ENCODE data around the gene GHRHR.

DNA sequence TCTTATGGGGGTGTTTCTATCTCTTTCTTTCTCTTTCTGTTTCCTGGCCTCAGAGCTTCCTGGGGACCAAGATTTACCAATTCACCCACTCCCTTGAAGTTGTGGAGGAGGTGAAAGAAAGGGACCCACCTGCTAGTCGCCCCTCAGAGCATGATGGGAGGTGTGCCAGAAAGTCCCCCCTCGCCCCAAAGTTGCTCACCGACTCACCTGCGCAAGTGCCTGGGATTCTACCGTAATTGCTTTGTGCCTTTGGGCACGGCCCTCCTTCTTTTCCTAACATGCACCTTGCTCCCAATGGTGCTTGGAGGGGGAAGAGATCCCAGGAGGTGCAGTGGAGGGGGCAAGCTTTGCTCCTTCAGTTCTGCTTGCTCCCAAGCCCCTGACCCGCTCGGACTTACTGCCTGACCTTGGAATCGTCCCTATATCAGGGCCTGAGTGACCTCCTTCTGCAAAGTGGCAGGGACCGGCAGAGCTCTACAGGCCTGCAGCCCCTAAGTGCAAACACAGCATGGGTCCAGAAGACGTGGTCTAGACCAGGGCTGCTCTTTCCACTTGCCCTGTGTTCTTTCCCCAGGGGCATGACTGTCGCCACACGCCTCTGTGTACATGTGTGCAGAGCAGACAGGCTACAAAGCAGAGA, 39.9 kb upstream of the GHRHR start:
- TF ChIP-seq CTCF (IDR thresholded peaks at IDR 0.05; ENCODE audit: insufficient read depth, low read length), result no peak
- TF ChIP-seq, protein P1, sequence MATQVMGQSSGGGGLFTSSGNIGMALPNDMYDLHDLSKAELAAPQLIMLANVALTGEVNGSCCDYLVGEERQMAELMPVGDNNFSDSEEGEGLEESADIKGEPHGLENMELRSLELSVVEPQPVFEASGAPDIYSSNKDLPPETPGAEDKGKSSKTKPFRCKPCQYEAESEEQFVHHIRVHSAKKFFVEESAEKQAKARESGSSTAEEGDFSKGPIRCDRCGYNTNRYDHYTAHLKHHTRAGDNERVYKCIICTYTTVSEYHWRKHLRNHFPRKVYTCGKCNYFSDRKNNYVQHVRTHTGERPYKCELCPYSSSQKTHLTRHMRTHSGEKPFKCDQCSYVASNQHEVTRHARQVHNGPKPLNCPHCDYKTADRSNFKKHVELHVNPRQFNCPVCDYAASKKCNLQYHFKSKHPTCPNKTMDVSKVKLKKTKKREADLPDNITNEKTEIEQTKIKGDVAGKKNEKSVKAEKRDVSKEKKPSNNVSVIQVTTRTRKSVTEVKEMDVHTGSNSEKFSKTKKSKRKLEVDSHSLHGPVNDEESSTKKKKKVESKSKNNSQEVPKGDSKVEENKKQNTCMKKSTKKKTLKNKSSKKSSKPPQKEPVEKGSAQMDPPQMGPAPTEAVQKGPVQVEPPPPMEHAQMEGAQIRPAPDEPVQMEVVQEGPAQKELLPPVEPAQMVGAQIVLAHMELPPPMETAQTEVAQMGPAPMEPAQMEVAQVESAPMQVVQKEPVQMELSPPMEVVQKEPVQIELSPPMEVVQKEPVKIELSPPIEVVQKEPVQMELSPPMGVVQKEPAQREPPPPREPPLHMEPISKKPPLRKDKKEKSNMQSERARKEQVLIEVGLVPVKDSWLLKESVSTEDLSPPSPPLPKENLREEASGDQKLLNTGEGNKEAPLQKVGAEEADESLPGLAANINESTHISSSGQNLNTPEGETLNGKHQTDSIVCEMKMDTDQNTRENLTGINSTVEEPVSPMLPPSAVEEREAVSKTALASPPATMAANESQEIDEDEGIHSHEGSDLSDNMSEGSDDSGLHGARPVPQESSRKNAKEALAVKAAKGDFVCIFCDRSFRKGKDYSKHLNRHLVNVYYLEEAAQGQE (IDR thresholded peaks at IDR 0.05; ENCODE audit: insufficient replicate concordance, low read depth), result no peak
- TF ChIP-seq POLR2AphosphoS5 (IDR thresholded peaks at IDR 0.05; ENCODE audit: low read depth), result no peak
- no peak for TF ChIP-seq SPI1 (IDR thresholded peaks at IDR 0.05; ENCODE audit: borderline replicate concordance, low read depth)
- no peak for TF ChIP-seq GABPA (IDR thresholded peaks at IDR 0.05; ENCODE audit: low read depth)
